AG09309 (cell line): ENCODE data around the gene ZFHX3.
"Not testable (repeated sequence)": the region's sequence is repeated elsewhere in the genome, so short reads cannot be mapped to it uniquely, and the experiment has no call there.

Source experiments
- DNase-seq: peaks from one replicate; pipeline ENCODE4 v3.0.0-alpha.2; 2010; ENCODE audit warnings: low read depth
- H3K4me3 ChIP-seq: 2 replicates; pipeline ENCODE4 v1.5.1; 2011; ENCODE audit warnings: mild to moderate bottlenecking, low read depth, low read length, moderate library complexity; ENCODE audit not compliant: control insufficient read depth
- CTCF ChIP-seq: IDR thresholded peaks from 2 replicates; pipeline ENCODE4 v1.5.1; 2011; ENCODE audit warnings: mild to moderate bottlenecking, low read depth, low read length, inconsistent platforms; ENCODE audit not compliant: insufficient read depth, control insufficient read depth; ENCODE audit errors: missing control alignments

Gene ZFHX3

GRCh38 chr16:73092236-73092781, 44.4 kb upstream of the ZFHX3 start:
- TF ChIP-seq CTCF = no peak
- H3K4me3 ChIP-seq = no peak overlapping the region
- DNase-seq = no peak

GRCh38 chr16:73091174-73091573, 43.2 kb upstream of the ZFHX3 start:
- TF ChIP-seq CTCF = no peak
- no peak overlapping the region for H3K4me3 ChIP-seq
- DNase-seq = no peak

- H3K4me3 ChIP-seq = no peak overlapping the region
- no peak for TF ChIP-seq CTCF
- DNase-seq = no peak
Observed at GRCh38 chr16:73089420-73089819, 41.5 kb upstream of the ZFHX3 start.

GRCh38 chr16:73086108-73086507, 38.2 kb upstream of the ZFHX3 start:
- no peak overlapping the region for H3K4me3 ChIP-seq
- DNase-seq = no peak
- no peak for TF ChIP-seq CTCF

GRCh38 chr16:73083271-73083670, 35.3 kb upstream of the ZFHX3 start:
- no peak overlapping the region for H3K4me3 ChIP-seq
- DNase-seq = no peak
- TF ChIP-seq CTCF = no peak

GRCh38 chr16:73082634-73083051, 34.7 kb upstream of the ZFHX3 start:
- peak; percentile 98 for DNase-seq
- H3K4me3 ChIP-seq = not testable (repeated sequence)

GRCh38 chr16:73080931-73081330, 33.0 kb upstream of the ZFHX3 start:
- H3K4me3 ChIP-seq = no peak overlapping the region
- no peak for TF ChIP-seq CTCF
- no peak for DNase-seq
